HEK293 (cell line): ENCODE results near the gene ANKRD23.
A peak's percentile ranks its signal among the peaks of the same experiment; 100 is the strongest.

Experiments
- EGR2 ChIP-seq: fragments of 450-650 bp; formaldehyde crosslinking; IDR thresholded peaks from 2 replicates; pipeline ENCODE4 v1.5.1; 2016; ENCODE audit warnings: low read depth, missing biosample characterization, missing genetic modification characterization
- FEZF1 ChIP-seq: fragments of 450-650 bp; formaldehyde crosslinking; IDR thresholded peaks from 2 replicates; pipeline ENCODE4 v1.5.1; 2016; ENCODE audit warnings: missing biosample characterization, missing genetic modification characterization
- YY2 ChIP-seq: fragments of 450-650 bp; formaldehyde crosslinking; IDR thresholded peaks from 2 replicates; pipeline ENCODE4 v1.5.1; 2016; ENCODE audit warnings: missing biosample characterization, missing genetic modification characterization
- ZBTB8A ChIP-seq: fragments of 450-650 bp; formaldehyde crosslinking; IDR thresholded peaks from 2 replicates; pipeline ENCODE4 v1.5.1; 2016; ENCODE audit warnings: missing biosample characterization, missing genetic modification characterization
- ZFHX2 ChIP-seq: fragments of 450-650 bp; formaldehyde crosslinking; conservative IDR thresholded peaks from 2 replicates; pipeline ENCODE4 v1.5.1; 2016; ENCODE audit warnings: missing biosample characterization, missing genetic modification characterization
- ZNF121 ChIP-seq: fragments of 450-650 bp; formaldehyde crosslinking; IDR thresholded peaks from 2 replicates; pipeline ENCODE4 v1.5.1; 2016; ENCODE audit warnings: missing biosample characterization, missing genetic modification characterization
- ZNF23 ChIP-seq: fragments of 450-650 bp; formaldehyde crosslinking; IDR thresholded peaks from 2 replicates; pipeline ENCODE4 v1.5.1; 2016; ENCODE audit warnings: missing biosample characterization, missing genetic modification characterization, borderline replicate concordance
- ZNF266 ChIP-seq: fragments of 450-650 bp; formaldehyde crosslinking; IDR thresholded peaks from 2 replicates; pipeline ENCODE4 v1.5.1; 2016; ENCODE audit warnings: missing biosample characterization, missing genetic modification characterization, low read depth
- ZNF324 ChIP-seq: fragments of 450-650 bp; formaldehyde crosslinking; IDR thresholded peaks from 2 replicates; pipeline ENCODE4 v1.5.1; 2016; ENCODE audit warnings: missing biosample characterization, missing genetic modification characterization
- ZNF335 ChIP-seq: fragments of 450-650 bp; formaldehyde crosslinking; conservative IDR thresholded peaks from 2 replicates; pipeline ENCODE4 v1.5.1; 2016; ENCODE audit warnings: missing biosample characterization, missing genetic modification characterization
- ZNF341 ChIP-seq: fragments of 450-650 bp; formaldehyde crosslinking; IDR thresholded peaks from 2 replicates; pipeline ENCODE4; 2016; ENCODE audit warnings: low read depth, missing biosample characterization, missing genetic modification characterization
- ZNF354C ChIP-seq: fragments of 450-650 bp; formaldehyde crosslinking; IDR thresholded peaks from 2 replicates; pipeline ENCODE4 v1.5.1; 2016; ENCODE audit warnings: missing biosample characterization, missing genetic modification characterization, low read depth, borderline replicate concordance
- ZNF366 ChIP-seq: fragments of 450-650 bp; formaldehyde crosslinking; conservative IDR thresholded peaks from 2 replicates; pipeline ENCODE4 v1.5.1; 2016; ENCODE audit warnings: missing biosample characterization, missing genetic modification characterization
- ZNF404 ChIP-seq: fragments of 450-650 bp; formaldehyde crosslinking; IDR thresholded peaks from 2 replicates; pipeline ENCODE4 v1.5.1; 2017; ENCODE audit warnings: missing biosample characterization, missing genetic modification characterization
- ZNF423 ChIP-seq: fragments of 450-650 bp; formaldehyde crosslinking; IDR thresholded peaks from 2 replicates; pipeline ENCODE4 v1.5.1; 2016; ENCODE audit warnings: missing biosample characterization, missing genetic modification characterization
- ZNF529 ChIP-seq: fragments of 450-650 bp; formaldehyde crosslinking; IDR thresholded peaks from 2 replicates; pipeline ENCODE4 v1.5.1; 2017; ENCODE audit warnings: missing genetic modification characterization, missing biosample characterization; ENCODE audit not compliant: insufficient replicate concordance
- ZNF585B ChIP-seq: fragments of 450-650 bp; formaldehyde crosslinking; IDR thresholded peaks from 2 replicates; pipeline ENCODE4 v1.5.1; 2016; ENCODE audit warnings: missing biosample characterization, missing genetic modification characterization
- ZNF621 ChIP-seq: fragments of 450-650 bp; formaldehyde crosslinking; IDR thresholded peaks from 2 replicates; pipeline ENCODE4 v1.5.1; 2017; ENCODE audit warnings: missing biosample characterization, missing genetic modification characterization
- ZNF76 ChIP-seq: fragments of 450-650 bp; formaldehyde crosslinking; IDR thresholded peaks from 2 replicates; pipeline ENCODE4; 2016; ENCODE audit warnings: low read depth, missing biosample characterization, missing genetic modification characterization, borderline replicate concordance
- ZNF830 ChIP-seq: fragments of 450-650 bp; IDR thresholded peaks from 2 replicates; pipeline ENCODE4 v1.5.0; 2018; ENCODE audit warnings: missing biosample characterization, missing genetic modification characterization, low read depth, mild to moderate bottlenecking, moderate library complexity
- TF ChIP-seq, protein P1 (sequence below): fragments of 450-650 bp; formaldehyde crosslinking; IDR thresholded peaks from 2 replicates; pipeline ENCODE4 v1.5.1; 2016; ENCODE audit warnings: missing biosample characterization, missing genetic modification characterization
- TF ChIP-seq, protein P2 (sequence below): fragments of 450-650 bp; formaldehyde crosslinking; IDR thresholded peaks from 2 replicates; pipeline ENCODE4 v1.5.1; 2017; ENCODE audit warnings: missing biosample characterization, missing genetic modification characterization
- TF ChIP-seq, protein P3 (sequence below): fragments of 450-650 bp; formaldehyde crosslinking; IDR thresholded peaks from 2 replicates; pipeline ENCODE4 v1.5.1; 2017; ENCODE audit warnings: missing biosample characterization, missing genetic modification characterization
- TF ChIP-seq, protein P4 (sequence below): fragments of 450-650 bp; formaldehyde crosslinking; IDR thresholded peaks from 2 replicates; pipeline ENCODE4 v1.5.1; 2017; ENCODE audit warnings: missing biosample characterization, missing genetic modification characterization
- TF ChIP-seq, protein P5 (sequence below): fragments of 450-650 bp; formaldehyde crosslinking; IDR thresholded peaks from 2 replicates; pipeline ENCODE4 v1.5.1; 2017; ENCODE audit warnings: missing biosample characterization, missing genetic modification characterization
- TF ChIP-seq, protein P6 (sequence below): fragments of 450-650 bp; formaldehyde crosslinking; IDR thresholded peaks from 2 replicates; pipeline ENCODE4 v1.5.1; 2017; ENCODE audit warnings: missing biosample characterization, mild to moderate bottlenecking, missing genetic modification characterization, moderate library complexity
- TF ChIP-seq, protein P7 (sequence below): fragments of 450-650 bp; formaldehyde crosslinking; IDR thresholded peaks from 2 replicates; pipeline ENCODE4 v1.5.1; 2016; ENCODE audit warnings: missing biosample characterization, missing genetic modification characterization

The ANKRD23 gene

DNA sequence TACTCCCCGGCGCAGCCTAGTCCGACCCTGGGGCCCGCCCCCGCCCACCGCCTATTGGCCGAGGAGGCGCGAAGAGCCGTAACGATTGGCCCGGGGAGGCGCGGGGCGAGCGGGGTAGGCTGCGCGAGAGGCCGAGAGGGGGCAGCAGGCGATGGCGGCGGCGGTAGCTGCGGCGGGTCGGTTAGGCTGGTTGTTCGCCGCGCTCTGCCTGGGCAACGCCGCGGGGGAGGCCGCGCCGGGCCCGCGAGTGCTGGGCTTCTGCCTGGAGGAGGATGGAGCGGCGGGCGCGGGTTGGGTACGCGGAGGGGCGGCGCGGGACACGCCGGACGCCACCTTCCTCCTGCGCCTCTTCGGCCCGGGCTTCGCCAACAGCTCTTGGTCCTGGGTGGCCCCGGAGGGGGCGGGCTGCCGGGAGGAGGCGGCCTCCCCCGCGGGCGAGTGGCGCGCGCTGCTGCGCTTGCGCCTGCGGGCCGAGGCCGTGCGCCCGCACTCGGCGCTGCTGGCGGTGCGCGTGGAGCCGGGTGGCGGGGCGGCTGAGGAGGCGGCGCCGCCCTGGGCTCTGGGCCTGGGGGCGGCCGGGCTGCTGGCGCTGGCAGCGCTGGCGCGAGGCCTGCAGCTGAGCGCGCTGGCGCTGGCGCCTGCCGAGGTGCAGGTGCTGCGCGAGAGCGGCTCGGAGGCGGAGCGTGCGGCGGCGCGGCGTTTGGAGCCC is 27.5 kb downstream of the ANKRD23 start, which contains the start of gene CNNM3 (continued):
- TF ChIP-seq, protein P1, sequence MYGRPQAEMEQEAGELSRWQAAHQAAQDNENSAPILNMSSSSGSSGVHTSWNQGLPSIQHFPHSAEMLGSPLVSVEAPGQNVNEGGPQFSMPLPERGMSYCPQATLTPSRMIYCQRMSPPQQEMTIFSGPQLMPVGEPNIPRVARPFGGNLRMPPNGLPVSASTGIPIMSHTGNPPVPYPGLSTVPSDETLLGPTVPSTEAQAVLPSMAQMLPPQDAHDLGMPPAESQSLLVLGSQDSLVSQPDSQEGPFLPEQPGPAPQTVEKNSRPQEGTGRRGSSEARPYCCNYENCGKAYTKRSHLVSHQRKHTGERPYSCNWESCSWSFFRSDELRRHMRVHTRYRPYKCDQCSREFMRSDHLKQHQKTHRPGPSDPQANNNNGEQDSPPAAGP (tag by site-specific recombination): 0 out of 2 replicates have a peak, but pooled peaks have one; percentile 25
- TF ChIP-seq, protein P2, sequence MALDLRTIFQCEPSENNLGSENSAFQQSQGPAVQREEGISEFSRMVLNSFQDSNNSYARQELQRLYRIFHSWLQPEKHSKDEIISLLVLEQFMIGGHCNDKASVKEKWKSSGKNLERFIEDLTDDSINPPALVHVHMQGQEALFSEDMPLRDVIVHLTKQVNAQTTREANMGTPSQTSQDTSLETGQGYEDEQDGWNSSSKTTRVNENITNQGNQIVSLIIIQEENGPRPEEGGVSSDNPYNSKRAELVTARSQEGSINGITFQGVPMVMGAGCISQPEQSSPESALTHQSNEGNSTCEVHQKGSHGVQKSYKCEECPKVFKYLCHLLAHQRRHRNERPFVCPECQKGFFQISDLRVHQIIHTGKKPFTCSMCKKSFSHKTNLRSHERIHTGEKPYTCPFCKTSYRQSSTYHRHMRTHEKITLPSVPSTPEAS: no peak
- TF ChIP-seq ZNF335: no peak
- TF ChIP-seq ZNF585B (tag by site-specific recombination): 0 out of 2 replicates have a peak, but pooled peaks have one; percentile 10
- no peak for TF ChIP-seq ZNF621 (tag by site-specific recombination)
- TF ChIP-seq, protein P3, sequence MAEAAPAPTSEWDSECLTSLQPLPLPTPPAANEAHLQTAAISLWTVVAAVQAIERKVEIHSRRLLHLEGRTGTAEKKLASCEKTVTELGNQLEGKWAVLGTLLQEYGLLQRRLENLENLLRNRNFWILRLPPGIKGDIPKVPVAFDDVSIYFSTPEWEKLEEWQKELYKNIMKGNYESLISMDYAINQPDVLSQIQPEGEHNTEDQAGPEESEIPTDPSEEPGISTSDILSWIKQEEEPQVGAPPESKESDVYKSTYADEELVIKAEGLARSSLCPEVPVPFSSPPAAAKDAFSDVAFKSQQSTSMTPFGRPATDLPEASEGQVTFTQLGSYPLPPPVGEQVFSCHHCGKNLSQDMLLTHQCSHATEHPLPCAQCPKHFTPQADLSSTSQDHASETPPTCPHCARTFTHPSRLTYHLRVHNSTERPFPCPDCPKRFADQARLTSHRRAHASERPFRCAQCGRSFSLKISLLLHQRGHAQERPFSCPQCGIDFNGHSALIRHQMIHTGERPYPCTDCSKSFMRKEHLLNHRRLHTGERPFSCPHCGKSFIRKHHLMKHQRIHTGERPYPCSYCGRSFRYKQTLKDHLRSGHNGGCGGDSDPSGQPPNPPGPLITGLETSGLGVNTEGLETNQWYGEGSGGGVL: peak; percentile 74; the same call in 1 of the 2 replicates
- peak; percentile 91 for TF ChIP-seq ZBTB8A (tag by site-specific recombination)
- TF ChIP-seq, protein P4, sequence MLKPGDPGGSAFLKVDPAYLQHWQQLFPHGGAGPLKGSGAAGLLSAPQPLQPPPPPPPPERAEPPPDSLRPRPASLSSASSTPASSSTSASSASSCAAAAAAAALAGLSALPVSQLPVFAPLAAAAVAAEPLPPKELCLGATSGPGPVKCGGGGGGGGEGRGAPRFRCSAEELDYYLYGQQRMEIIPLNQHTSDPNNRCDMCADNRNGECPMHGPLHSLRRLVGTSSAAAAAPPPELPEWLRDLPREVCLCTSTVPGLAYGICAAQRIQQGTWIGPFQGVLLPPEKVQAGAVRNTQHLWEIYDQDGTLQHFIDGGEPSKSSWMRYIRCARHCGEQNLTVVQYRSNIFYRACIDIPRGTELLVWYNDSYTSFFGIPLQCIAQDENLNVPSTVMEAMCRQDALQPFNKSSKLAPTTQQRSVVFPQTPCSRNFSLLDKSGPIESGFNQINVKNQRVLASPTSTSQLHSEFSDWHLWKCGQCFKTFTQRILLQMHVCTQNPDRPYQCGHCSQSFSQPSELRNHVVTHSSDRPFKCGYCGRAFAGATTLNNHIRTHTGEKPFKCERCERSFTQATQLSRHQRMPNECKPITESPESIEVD: no peak
- peak; percentile 56 for TF ChIP-seq EGR2 (tag by site-specific recombination)
- TF ChIP-seq ZNF830 (tag by site-specific recombination): no peak
- no peak for TF ChIP-seq ZNF354C (tag by site-specific recombination)
- TF ChIP-seq ZNF341: peak; percentile 31; the same call in 1 of the 2 replicates
- no peak for TF ChIP-seq ZNF324 (tag by site-specific recombination)
- TF ChIP-seq, protein P5, sequence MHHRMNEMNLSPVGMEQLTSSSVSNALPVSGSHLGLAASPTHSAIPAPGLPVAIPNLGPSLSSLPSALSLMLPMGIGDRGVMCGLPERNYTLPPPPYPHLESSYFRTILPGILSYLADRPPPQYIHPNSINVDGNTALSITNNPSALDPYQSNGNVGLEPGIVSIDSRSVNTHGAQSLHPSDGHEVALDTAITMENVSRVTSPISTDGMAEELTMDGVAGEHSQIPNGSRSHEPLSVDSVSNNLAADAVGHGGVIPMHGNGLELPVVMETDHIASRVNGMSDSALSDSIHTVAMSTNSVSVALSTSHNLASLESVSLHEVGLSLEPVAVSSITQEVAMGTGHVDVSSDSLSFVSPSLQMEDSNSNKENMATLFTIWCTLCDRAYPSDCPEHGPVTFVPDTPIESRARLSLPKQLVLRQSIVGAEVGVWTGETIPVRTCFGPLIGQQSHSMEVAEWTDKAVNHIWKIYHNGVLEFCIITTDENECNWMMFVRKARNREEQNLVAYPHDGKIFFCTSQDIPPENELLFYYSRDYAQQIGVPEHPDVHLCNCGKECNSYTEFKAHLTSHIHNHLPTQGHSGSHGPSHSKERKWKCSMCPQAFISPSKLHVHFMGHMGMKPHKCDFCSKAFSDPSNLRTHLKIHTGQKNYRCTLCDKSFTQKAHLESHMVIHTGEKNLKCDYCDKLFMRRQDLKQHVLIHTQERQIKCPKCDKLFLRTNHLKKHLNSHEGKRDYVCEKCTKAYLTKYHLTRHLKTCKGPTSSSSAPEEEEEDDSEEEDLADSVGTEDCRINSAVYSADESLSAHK (tag by site-specific recombination): no peak
- TF ChIP-seq, protein P6, sequence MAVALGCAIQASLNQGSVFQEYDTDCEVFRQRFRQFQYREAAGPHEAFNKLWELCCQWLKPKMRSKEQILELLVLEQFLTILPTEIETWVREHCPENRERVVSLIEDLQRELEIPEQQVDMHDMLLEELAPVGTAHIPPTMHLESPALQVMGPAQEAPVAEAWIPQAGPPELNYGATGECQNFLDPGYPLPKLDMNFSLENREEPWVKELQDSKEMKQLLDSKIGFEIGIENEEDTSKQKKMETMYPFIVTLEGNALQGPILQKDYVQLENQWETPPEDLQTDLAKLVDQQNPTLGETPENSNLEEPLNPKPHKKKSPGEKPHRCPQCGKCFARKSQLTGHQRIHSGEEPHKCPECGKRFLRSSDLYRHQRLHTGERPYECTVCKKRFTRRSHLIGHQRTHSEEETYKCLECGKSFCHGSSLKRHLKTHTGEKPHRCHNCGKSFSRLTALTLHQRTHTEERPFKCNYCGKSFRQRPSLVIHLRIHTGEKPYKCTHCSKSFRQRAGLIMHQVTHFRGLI (tag by site-specific recombination): peak; percentile 36; the same call in 1 of the 2 replicates
- TF ChIP-seq ZNF76 (tag by site-specific recombination): peak; percentile 40; the same call in 1 of the 2 replicates
- no peak for TF ChIP-seq ZNF366
- no peak for TF ChIP-seq ZNF266 (tag by site-specific recombination)
- TF ChIP-seq YY2 (tag by site-specific recombination): peak; percentile 77
- TF ChIP-seq ZFHX2 (tag by site-specific recombination): peak; percentile 77
- TF ChIP-seq ZNF529: no peak
- TF ChIP-seq ZNF404 (tag by site-specific recombination): no peak
- TF ChIP-seq, protein P7, sequence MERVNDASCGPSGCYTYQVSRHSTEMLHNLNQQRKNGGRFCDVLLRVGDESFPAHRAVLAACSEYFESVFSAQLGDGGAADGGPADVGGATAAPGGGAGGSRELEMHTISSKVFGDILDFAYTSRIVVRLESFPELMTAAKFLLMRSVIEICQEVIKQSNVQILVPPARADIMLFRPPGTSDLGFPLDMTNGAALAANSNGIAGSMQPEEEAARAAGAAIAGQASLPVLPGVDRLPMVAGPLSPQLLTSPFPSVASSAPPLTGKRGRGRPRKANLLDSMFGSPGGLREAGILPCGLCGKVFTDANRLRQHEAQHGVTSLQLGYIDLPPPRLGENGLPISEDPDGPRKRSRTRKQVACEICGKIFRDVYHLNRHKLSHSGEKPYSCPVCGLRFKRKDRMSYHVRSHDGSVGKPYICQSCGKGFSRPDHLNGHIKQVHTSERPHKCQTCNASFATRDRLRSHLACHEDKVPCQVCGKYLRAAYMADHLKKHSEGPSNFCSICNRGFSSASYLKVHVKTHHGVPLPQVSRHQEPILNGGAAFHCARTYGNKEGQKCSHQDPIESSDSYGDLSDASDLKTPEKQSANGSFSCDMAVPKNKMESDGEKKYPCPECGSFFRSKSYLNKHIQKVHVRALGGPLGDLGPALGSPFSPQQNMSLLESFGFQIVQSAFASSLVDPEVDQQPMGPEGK (tag by site-specific recombination): peak; percentile 74
- TF ChIP-seq ZNF23 (tag by site-specific recombination): no peak
- no peak for TF ChIP-seq ZNF121 (tag by site-specific recombination)
- no peak for TF ChIP-seq FEZF1 (tag by site-specific recombination)
- TF ChIP-seq ZNF423 (tag by site-specific recombination): 0 out of 2 replicates have a peak, but pooled peaks have one; percentile 19
